HG03558 (cell line): ENCODE results near the gene CHST5.

Experiments
- ATAC-seq: cut with Tn5 transposase; IDR thresholded peaks from one replicate; pipeline ENCODE4 v1.9.1; 2021; ENCODE audit warnings: moderate number of reproducible peaks; ENCODE audit not compliant: unreplicated experiment; ENCODE audit errors: extremely low read depth

The CHST5 gene

GRCh38 chr16:75535901-75536300, at the start of gene CHST5:
TSS of gene CHST5 (minus strand) at chr16:75536108. CDS start at chr16:75530384, 5,724 bp downstream.
- ATAC-seq, result no peak

GRCh38 chr16:75584108-75584507, 48.2 kb upstream of the CHST5 start:
- no peak for ATAC-seq

- ATAC-seq, result no peak
These were observed 43.5 kb upstream of the CHST5 start for GRCh38 chr16:75579281-75579834.

- ATAC-seq, result no peak
These were observed 42.8 kb upstream of the CHST5 start for GRCh38 chr16:75578725-75579124.

- ATAC-seq, result no peak
These were observed 42.3 kb upstream of the CHST5 start for GRCh38 chr16:75578212-75578611.

- no peak for ATAC-seq
These were observed 40.5 kb upstream of the CHST5 start for GRCh38 chr16:75576384-75576811.

GRCh38 chr16:75575958-75576357, 40.0 kb upstream of the CHST5 start:
- ATAC-seq, result no peak

- no peak for ATAC-seq
These were observed 38.0 kb upstream of the CHST5 start for GRCh38 chr16:75573955-75574354.

- no peak for ATAC-seq
These were observed 37.1 kb upstream of the CHST5 start for GRCh38 chr16:75572864-75573542.

- ATAC-seq, result no peak
These were observed 34.6 kb upstream of the CHST5 start for GRCh38 chr16:75570396-75571065.

GRCh38 chr16:75567911-75568310, 32.0 kb upstream of the CHST5 start:
- ATAC-seq, result no peak

- ATAC-seq, result no peak
These were observed 30.9 kb upstream of the CHST5 start for GRCh38 chr16:75566758-75567255.

GRCh38 chr16:75566040-75566757, 30.3 kb upstream of the CHST5 start, which contains the start of gene GABARAPL2:
TSS of gene GABARAPL2 (plus strand) at chr16:75566379. CDS start at chr16:75566487, 108 bp downstream.
- ATAC-seq, result peak; percentile 33

GRCh38 chr16:75565640-75566039, 29.7 kb upstream of the CHST5 start:
- no peak for ATAC-seq

GRCh38 chr16:75559564-75560372, 23.9 kb upstream of the CHST5 start:
- no peak for ATAC-seq

GRCh38 chr16:75558846-75559401, 23.0 kb upstream of the CHST5 start:
- ATAC-seq, result no peak

- ATAC-seq, result no peak
These were observed 20.6 kb upstream of the CHST5 start for GRCh38 chr16:75556431-75556950.

GRCh38 chr16:75555707-75556430, 20.0 kb upstream of the CHST5 start, which contains the start of gene TMEM231:
TSS of gene TMEM231 (minus strand) at chr16:75556252. CDS start at chr16:75556209, 43 bp downstream.
- ATAC-seq, result peak; percentile 97
